ENCODE data around the gene PNKP. TPM values are rescaled to one million over a fixed set of nuclear protein-coding genes. Genes with fewer than 3 reads are reported as not detected.

PNKP gene
- polyA plus RNA-seq, 1 experiment: 13.0 TPM

GRCh38 chr19:49879243-49879963 is 12.0 kb upstream of the PNKP start:
- Histone ChIP-seq H3K4me3 (ENCODE audit: low read depth, low read length) (no peak overlapping the region), H3K27ac (ENCODE audit: low read depth, low read length) (no peak overlapping the region), H3K27me3 (ENCODE audit: control insufficient read depth, insufficient read depth, low read length) (no peaks in the 10 kb centered on the region), H3K9me3 (ENCODE audit: control insufficient read depth, insufficient read depth, low read length) (peaks cover 13% of the 10 kb centered on the region)
- DNase-seq (ENCODE audit: low read depth, low spot score): no peak
- ChIA-PET CTCF (no interaction called here), POLR2A (interaction anchor here (0.7 kb wide), 1 partner anchor 10 kb away, joined by 5 read pairs; no protein-coding TSS in a partner anchor)
- TF ChIP-seq CTCF (IDR thresholded peaks at IDR 0.05; ENCODE audit: low read depth, low read length): no peak

GRCh38 chr19:49878744-49879070 is 11.3 kb upstream of the PNKP start:
- H3K27me3 ChIP-seq (ENCODE audit: control insufficient read depth, insufficient read depth, low read length): no peaks in the 10 kb centered on the region
- CTCF ChIA-PET: no interaction called here
- no peak for TF ChIP-seq CTCF (IDR thresholded peaks at IDR 0.05; ENCODE audit: low read depth, low read length)
- H3K4me3 ChIP-seq (ENCODE audit: low read depth, low read length): peak overlapping the region; percentile 89
- peaks cover 13% of the 10 kb centered on the region for H3K9me3 ChIP-seq (ENCODE audit: control insufficient read depth, insufficient read depth, low read length)
- no peak for DNase-seq (ENCODE audit: low read depth, low spot score)
- no peak overlapping the region for H3K27ac ChIP-seq (ENCODE audit: low read depth, low read length)
- POLR2A ChIA-PET: no interaction called here

GRCh38 chr19:49877879-49878743 is 10.7 kb upstream of the PNKP start:
- CTCF ChIA-PET: no interaction called here
- no peak for TF ChIP-seq CTCF (IDR thresholded peaks at IDR 0.05; ENCODE audit: low read depth, low read length)
- H3K27me3 ChIP-seq (ENCODE audit: control insufficient read depth, insufficient read depth, low read length): no peaks in the 10 kb centered on the region
- H3K27ac ChIP-seq (ENCODE audit: low read depth, low read length): peak overlapping the region; percentile 100
- POLR2A ChIA-PET: interaction anchor here (0.5 to 2.2 kb wide), 6 partner anchors 13 to 172 kb away, joined by 3 to 13 read pairs (median 4); partner anchors contain the start of genes MED25 and PTOV1
- H3K9me3 ChIP-seq (ENCODE audit: control insufficient read depth, insufficient read depth, low read length): peaks cover 12% of the 10 kb centered on the region
- H3K4me3 ChIP-seq (ENCODE audit: low read depth, low read length): peak overlapping the region; percentile 89
- peak; percentile 92 for DNase-seq (ENCODE audit: low read depth, low spot score)

GRCh38 chr19:49877020-49877878 is 9.9 kb upstream of the PNKP start, which contains the start of the genes AKT1S1 and TBC1D17:
AKT1S1 (minus strand) TSS chr19:49877355; CDS start chr19:49873295, 4,060 bp downstream.
TBC1D17 (plus strand) TSS chr19:49877702; CDS start chr19:49877724, 22 bp downstream.
- no peaks in the 10 kb centered on the region for H3K27me3 ChIP-seq (ENCODE audit: control insufficient read depth, insufficient read depth, low read length)
- DNase-seq (ENCODE audit: low read depth, low spot score): peak; percentile 100
- ChIA-PET CTCF (no interaction called here), POLR2A (interaction anchor here (0.5 to 2.2 kb wide), 12 partner anchors 8 to 201 kb away, joined by 3 to 13 read pairs (median 3); partner anchors contain the start of genes ATF5, MED25, NUP62 and PRMT1)
- TF ChIP-seq CTCF (IDR thresholded peaks at IDR 0.05; ENCODE audit: low read depth, low read length): no peak
- peak within 1 kb of the TSS; percentile 100 for H3K27ac ChIP-seq (ENCODE audit: low read depth, low read length)
- H3K9me3 ChIP-seq (ENCODE audit: control insufficient read depth, insufficient read depth, low read length): peaks cover 3% of the 10 kb centered on the region
- H3K4me3 ChIP-seq (ENCODE audit: low read depth, low read length): peak within 1 kb of the TSS; percentile 98
